VCaP (cell line): Measurements from ENCODE around the gene ADAM33.

Source experiments
- H3K27ac ChIP-seq: fragments of 450-650 bp; 2 replicates; pipeline ENCODE4 v1.5.1; 2017
- TF ChIP-seq, protein P1 (sequence below): fragments of 450-650 bp; conservative IDR thresholded peaks from 2 replicates; pipeline ENCODE4 v1.5.1; 2017; ENCODE audit warnings: mild to moderate bottlenecking, moderate library complexity

ADAM33 gene

DNA sequence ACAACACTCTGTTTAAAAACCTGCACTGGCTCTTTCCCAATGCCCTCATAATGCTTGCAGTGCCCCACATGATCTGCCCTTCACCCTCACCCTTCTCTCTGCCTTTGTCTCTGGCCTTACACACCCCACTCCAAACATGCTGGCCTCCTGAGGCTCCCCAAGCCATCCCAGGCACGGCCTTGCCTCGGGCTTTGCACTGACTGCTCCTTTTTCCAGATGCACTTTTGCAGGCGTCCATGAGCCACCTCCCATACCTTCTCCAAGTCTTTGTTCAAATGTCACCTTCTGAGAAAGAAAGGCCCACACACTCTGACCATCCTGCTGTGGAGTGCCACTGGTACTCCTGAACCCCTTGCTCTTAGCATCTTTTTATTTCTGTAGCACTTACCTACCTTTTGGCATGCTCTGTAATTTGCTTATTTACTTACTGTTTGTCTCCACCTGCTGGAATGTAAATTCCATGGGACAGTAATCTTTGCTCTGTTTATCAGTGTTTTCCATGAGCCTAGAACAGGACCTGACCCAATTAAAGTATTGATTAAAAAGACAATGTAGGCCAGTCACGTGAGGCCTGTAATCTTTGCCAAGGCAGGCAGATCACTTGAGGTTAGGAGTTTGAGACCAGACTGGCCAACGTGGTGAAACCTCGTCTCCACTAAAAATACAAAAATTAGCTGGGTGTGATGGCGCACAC, 49.4 kb downstream of the ADAM33 start:
- TF ChIP-seq, protein P1, sequence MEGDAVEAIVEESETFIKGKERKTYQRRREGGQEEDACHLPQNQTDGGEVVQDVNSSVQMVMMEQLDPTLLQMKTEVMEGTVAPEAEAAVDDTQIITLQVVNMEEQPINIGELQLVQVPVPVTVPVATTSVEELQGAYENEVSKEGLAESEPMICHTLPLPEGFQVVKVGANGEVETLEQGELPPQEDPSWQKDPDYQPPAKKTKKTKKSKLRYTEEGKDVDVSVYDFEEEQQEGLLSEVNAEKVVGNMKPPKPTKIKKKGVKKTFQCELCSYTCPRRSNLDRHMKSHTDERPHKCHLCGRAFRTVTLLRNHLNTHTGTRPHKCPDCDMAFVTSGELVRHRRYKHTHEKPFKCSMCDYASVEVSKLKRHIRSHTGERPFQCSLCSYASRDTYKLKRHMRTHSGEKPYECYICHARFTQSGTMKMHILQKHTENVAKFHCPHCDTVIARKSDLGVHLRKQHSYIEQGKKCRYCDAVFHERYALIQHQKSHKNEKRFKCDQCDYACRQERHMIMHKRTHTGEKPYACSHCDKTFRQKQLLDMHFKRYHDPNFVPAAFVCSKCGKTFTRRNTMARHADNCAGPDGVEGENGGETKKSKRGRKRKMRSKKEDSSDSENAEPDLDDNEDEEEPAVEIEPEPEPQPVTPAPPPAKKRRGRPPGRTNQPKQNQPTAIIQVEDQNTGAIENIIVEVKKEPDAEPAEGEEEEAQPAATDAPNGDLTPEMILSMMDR: peak; percentile 22; the same call in 1 of the 2 replicates
- no peak overlapping the region for H3K27ac ChIP-seq

DNA sequence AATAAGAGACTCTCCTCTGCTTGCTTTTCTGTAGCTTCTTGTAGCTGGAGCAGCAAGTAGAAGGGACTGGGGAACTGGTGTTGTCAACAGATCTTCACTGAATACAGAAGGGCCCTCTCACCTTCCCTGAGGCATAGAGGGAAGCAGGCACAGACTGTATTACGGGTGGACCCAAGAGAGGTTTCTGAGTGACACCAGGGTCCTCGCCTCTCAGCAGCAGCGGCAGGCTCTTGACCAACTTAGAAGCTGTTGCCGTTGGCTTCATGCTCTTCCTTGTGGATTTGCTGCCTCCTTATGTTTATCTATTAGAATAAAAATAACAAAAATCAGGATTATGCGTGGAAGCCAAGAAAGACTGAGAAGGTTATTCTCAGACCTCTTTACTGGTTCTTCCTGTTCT, 50.3 kb downstream of the ADAM33 start:
- no peak overlapping the region for H3K27ac ChIP-seq
- TF ChIP-seq, protein P1: no peak

DNA sequence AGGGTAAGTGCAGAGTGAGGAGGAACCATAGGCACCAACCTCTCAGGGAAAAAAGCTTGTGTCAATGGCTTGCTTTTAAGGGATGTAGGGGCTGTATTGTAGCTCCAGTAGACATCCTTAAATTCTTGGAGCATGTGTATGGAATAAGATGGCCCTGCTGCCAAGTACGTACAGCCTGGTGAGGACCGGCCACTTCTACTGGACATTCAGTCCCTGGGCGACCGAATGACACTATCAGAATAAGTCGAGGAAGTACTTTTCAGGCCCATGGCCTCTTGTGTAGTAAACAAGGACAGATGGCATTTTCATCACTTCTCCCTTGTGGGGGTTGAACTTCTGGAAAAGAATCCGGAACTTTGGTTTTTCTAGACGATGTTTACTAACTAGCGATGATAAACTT, 51.4 kb downstream of the ADAM33 start:
- H3K27ac ChIP-seq: no peak overlapping the region
- TF ChIP-seq, protein P1: no peak

DNA sequence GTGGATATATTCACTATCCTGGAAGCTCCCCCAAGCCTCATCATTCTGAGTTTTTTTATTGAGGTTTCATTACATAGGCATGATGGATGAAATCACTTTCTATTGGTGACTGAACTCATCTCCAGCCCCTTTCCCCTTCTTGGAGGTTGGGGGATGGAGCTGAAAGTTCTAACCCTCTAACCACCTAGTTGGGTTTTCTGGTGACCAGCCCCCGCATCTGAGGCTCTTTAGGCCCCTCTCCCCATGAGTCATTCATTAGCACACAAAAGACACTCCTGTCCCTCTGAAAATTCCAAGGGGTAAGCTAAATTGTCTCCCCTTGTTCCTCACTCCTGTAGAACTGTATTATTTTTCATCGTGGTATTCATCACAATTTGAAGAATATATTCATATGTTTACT, 51.9 kb downstream of the ADAM33 start:
- H3K27ac ChIP-seq: no peak overlapping the region
- TF ChIP-seq, protein P1: no peak

DNA sequence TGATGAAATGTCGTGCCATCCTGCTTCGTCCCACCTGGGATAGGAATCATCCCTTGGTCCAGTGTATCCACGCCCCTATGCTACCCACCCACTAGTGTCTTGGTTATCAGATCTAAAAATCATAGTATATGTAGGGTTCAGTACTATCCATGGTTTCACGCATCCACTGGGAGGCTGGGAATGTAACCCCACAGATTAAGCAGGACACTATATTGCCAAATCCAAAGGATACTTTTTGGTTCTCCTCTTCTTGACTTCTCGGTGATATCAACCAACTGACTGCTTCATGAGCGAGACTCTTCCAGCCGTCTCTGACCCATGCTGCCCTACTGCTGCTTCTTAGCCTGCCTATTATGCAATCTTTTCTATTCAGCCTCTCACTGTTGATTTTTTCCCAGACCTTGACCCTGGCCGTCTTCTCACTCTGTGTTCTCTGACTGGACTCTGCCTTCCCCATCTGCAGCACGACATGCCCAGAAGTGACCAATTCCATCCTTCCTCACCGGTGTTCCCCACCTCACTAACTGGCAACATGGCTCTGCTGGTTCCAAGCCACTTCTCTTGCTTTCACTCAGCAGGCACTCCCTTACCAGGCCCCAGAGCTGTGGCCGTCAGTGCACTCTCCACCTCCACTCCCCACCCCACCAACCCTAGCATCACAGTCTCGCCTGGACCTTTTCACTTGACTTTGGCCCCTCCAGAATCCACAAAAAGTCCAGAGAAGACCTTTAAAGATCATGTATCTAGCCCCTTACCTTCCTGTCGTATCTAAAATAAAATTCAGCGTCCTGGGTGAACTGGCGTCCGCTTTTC, 53.1 kb downstream of the ADAM33 start:
- no peak overlapping the region for H3K27ac ChIP-seq
- TF ChIP-seq, protein P1: no peak

DNA sequence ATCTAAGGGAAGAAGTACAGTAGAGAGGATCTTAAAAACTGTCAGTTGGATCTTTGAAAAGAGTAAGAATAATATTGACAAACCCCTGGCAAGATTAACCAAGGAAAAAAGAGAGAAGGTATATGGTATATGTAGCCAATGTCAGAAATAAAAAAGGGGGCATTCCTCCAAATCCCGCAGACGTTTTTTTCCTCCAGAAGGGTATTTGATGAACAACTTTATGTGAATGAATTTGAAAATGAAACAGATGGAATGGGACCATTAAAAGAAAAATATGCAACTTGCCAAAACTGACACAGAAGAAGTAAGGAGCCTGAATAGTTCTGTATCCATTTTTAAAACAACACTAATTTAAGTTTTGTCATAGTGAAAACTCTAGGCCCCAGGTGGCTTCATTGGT, 54.3 kb downstream of the ADAM33 start:
- no peak overlapping the region for H3K27ac ChIP-seq
- TF ChIP-seq, protein P1: no peak

DNA sequence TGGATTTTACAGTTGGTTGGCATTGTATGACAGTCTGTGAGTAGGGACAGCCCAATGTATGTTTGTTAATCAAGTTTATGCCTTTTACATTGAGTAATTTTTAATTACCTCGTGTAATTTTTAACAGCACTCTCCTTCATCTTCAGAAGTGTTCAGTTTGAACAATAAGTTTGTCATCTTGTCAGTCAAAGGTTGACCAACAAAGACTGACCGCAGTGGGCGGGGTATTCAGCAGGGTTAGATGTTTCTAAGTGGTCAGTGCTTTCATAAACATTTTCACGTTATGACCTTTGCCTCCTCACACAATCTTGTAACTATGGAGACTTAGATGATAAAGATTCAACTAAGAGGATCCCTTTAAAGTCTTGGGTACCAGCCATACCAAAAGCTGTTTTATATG, 59.4 kb downstream of the ADAM33 start:
- TF ChIP-seq, protein P1: no peak
- H3K27ac ChIP-seq: no peak overlapping the region
